AG04449 (cell line): ENCODE measurements around the gene CORO1C.

Source experiments
- CTCF ChIA-PET: fragments of 350-600 bp; formaldehyde crosslinking; extraction: SDS; loops from one replicate; lab custom pipeline; 2021; ENCODE audit warnings: antibody characterized with exemption; lab: Yijun Ruan, JAX
- POLR2A ChIA-PET: fragments of 400-600, 350-600 bp; formaldehyde crosslinking; extraction: SDS; loops from one replicate; lab custom pipeline; 2020; ENCODE audit warnings: antibody characterized with exemption, inconsistent platforms; lab: Yijun Ruan, JAX
- DNase-seq: peaks from one replicate; pipeline ENCODE4 v3.0.0-alpha.2; 2010; ENCODE audit warnings: low read depth, low spot score
- H3K4me3 ChIP-seq: 2 replicates; pipeline ENCODE4 v1.5.1; 2011; ENCODE audit warnings: low read depth, mild to moderate bottlenecking, control low read depth, low read length
- CTCF ChIP-seq: IDR thresholded peaks from one replicate; pipeline ENCODE4 v1.5.1; 2011; ENCODE audit warnings: mild to moderate bottlenecking, moderate library complexity, low read length, control low read depth, inconsistent platforms; ENCODE audit not compliant: insufficient read depth; ENCODE audit errors: missing control alignments

CORO1C gene

GRCh38 chr12:108683906-108684556 lies 47.3 kb downstream of the CORO1C start:
- no peak for TF ChIP-seq CTCF
- CTCF ChIA-PET, result interaction anchor here (1.0 to 3.9 kb wide), 5 partner anchors 15 to 123 kb away, joined by 3 to 33 read pairs (median 4); partner anchors contain the start of gene SART3
- DNase-seq, result no peak

GRCh38 chr12:108681317-108681716 lies 50.0 kb downstream of the CORO1C start:
- CTCF ChIA-PET, result interaction anchor here (2.9 to 5.2 kb wide), 2 partner anchors 9 to 13 kb away, joined by 11 to 57 read pairs; no protein-coding TSS in a partner anchor
- H3K4me3 ChIP-seq, result no peak overlapping the region
- DNase-seq, result no peak
- POLR2A ChIA-PET, result interaction anchor here (0.5 to 1.4 kb wide), 2 partner anchors 17 to 32 kb away, joined by 3 read pairs; no protein-coding TSS in a partner anchor
- TF ChIP-seq CTCF, result no peak

More at GRCh38 chr12:108683906-108684556, 47.3 kb downstream of the CORO1C start:
- POLR2A ChIA-PET, result no interaction called here
- no peak overlapping the region for H3K4me3 ChIP-seq

GRCh38 chr12:108679106-108679681 lies 52.1 kb downstream of the CORO1C start:
- POLR2A ChIA-PET, result interaction anchor here (1.0 kb wide), 1 partner anchor 13 kb away, joined by 4 read pairs; no protein-coding TSS in a partner anchor
- H3K4me3 ChIP-seq, result no peak overlapping the region
- CTCF ChIA-PET, result interaction anchor here (1.0 to 5.2 kb wide), 3 partner anchors 11 to 21 kb away, joined by 3 to 57 read pairs (median 11); no protein-coding TSS in a partner anchor
- no peak for TF ChIP-seq CTCF
- no peak for DNase-seq

- TF ChIP-seq CTCF, result no peak
- ChIA-PET CTCF (interaction anchor here (2.9 to 5.2 kb wide), 2 partner anchors 10 to 12 kb away, joined by 11 to 57 read pairs; no protein-coding TSS in a partner anchor), POLR2A (no interaction called here)
- DNase-seq, result no peak
- no peak overlapping the region for H3K4me3 ChIP-seq
Observed at GRCh38 chr12:108678104-108678730, 53.1 kb downstream of the CORO1C start.

GRCh38 chr12:108677381-108677780 lies 53.9 kb downstream of the CORO1C start:
- ChIA-PET POLR2A (no interaction called here), CTCF (interaction anchor here (5.2 kb wide), 1 partner anchor 9 kb away, joined by 57 read pairs; no protein-coding TSS in a partner anchor)
- no peak for DNase-seq
- no peak overlapping the region for H3K4me3 ChIP-seq
- no peak for TF ChIP-seq CTCF
